Erythroblast (primary cell): ENCODE results near the gene MSANTD1.

Source experiments
- GATA1 ChIP-seq: IDR thresholded peaks from 2 replicates; pipeline ENCODE4 v1.6.1; 2011; ENCODE audit warnings: low read depth, mild to moderate bottlenecking, control low read depth, low read length, moderate library complexity
- POLR2A ChIP-seq: IDR thresholded peaks from 2 replicates; pipeline ENCODE4 v1.6.1; 2011; ENCODE audit warnings: mild to moderate bottlenecking, low read length

DNA sequence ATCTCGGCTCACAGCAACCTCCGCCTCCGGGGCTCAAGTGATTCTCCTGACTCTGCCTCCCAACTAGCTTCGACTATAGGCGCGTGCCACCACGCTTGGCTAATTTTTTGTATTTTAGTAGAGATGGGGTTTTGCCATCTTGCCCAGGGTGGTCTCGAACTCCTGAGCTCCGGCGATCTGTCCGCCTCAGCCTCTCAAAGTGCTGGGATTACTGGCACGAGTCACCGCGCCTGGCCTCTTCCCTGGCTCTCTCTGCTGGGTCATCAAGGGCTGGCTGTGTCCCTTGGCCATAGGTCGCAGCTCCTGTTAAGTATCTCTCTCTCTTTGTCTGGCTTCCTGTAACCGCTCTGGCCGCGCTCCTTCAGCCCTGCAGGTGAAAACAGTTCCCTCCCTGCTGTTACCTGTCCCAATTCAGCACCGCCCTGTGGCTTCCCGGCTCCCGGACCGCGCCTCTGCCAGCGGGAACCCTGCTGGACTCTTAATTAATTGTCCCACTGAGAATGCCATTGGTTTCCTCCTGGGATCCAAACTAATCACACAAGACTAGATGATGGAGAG is 42.5 kb downstream of the MSANTD1 start:
- no peak for TF ChIP-seq POLR2A
- no peak for TF ChIP-seq GATA1
